ENCODE data around the gene CABLES1. TPM values are rescaled to one million over a fixed set of nuclear protein-coding genes. Genes with fewer than 3 reads are reported as not detected.

Gene CABLES1
- total and polyA plus RNA-seq, 3 experiments from 2014 or later: 0.30 to 8.9 (median 8.0) TPM

DNA sequence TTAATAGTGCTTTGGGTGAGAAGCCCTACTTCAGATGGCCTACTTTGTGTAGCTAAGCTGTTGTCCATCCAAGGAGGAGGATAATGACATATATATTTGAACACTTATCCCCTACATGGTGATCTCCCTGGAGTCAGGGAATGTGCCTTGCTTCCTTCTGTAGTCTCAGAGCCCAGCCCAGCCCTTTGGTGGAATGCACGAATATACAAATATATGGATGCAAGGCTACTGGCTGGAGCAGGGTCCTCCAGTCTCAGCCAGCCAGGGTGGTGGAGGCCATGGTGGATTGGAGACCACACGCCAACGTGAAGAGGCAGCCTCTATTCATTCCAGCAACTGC is 167.2 kb downstream of the CABLES1 start:
- no peaks in the 10 kb centered on the region for H3K9me3 ChIP-seq (ENCODE audit: low read length)
- peaks cover 5% of the 10 kb centered on the region for H3K4me1 ChIP-seq (ENCODE audit: insufficient read depth, low read length)
- no peaks in the 10 kb centered on the region for H3K27me3 ChIP-seq (ENCODE audit: insufficient read depth, low read length, poor library complexity, severe bottlenecking)
- Mint-ChIP-seq H3K36me3 (peaks cover 0 to 3% (median 0%) of the 10 kb centered on the region in 3 donors), H3K4me1 (peaks cover 10 to 15% (median 12%) of the 10 kb centered on the region in 3 donors), H3K9me3 (no peaks in the 10 kb centered on the region), H3K27ac (no peak overlapping the region), H3K4me3 (no peak overlapping the region), H3K27me3 (no peaks in the 10 kb centered on the region)
- ChIA-PET POLR2A (no interaction called here), CTCF (no interaction called here)
- DNase-seq: no peak
- H3K27ac ChIP-seq (ENCODE audit: low read depth, low read length): no peak overlapping the region
- no peak overlapping the region for H3K4me3 ChIP-seq (ENCODE audit: low read length)
- H3K36me3 ChIP-seq (ENCODE audit: insufficient read depth, low read length): no peaks in the 10 kb centered on the region

GRCh38 chr18:23302851-23303527 is 167.7 kb downstream of the CABLES1 start:
- Mint-ChIP-seq H3K4me1 (peaks cover 15 to 20% (median 17%) of the 10 kb centered on the region in 3 donors), H3K27ac (peak overlapping the region in 1 of 8 donors; percentile 79), H3K4me3 (no peak overlapping the region), H3K9me3 (no peaks in the 10 kb centered on the region), H3K36me3 (peaks cover 0 to under 1% (median 0%) of the 10 kb centered on the region in 3 donors), H3K27me3 (no peaks in the 10 kb centered on the region)
- DNase-seq: no peak
- CTCF ChIA-PET: no interaction called here
- H3K27ac ChIP-seq (ENCODE audit: low read depth, low read length): no peak overlapping the region
- no peaks in the 10 kb centered on the region for H3K36me3 ChIP-seq (ENCODE audit: insufficient read depth, low read length)
- H3K4me3 ChIP-seq (ENCODE audit: low read length): no peak overlapping the region
- no peaks in the 10 kb centered on the region for H3K9me3 ChIP-seq (ENCODE audit: low read length)
- no peaks in the 10 kb centered on the region for H3K27me3 ChIP-seq (ENCODE audit: insufficient read depth, low read length, poor library complexity, severe bottlenecking)
- POLR2A ChIA-PET: no interaction called here
- peaks cover 10% of the 10 kb centered on the region for H3K4me1 ChIP-seq (ENCODE audit: insufficient read depth, low read length)

- peak overlapping the region; percentile 33 to 89 (median 78) for H3K27ac Mint-ChIP-seq
- Histone ChIP-seq H3K27ac (ENCODE audit: low read depth, low read length) (no peak overlapping the region), H3K9me3 (ENCODE audit: low read length) (no peaks in the 10 kb centered on the region), H3K27me3 (ENCODE audit: insufficient read depth, low read length, poor library complexity, severe bottlenecking) (no peaks in the 10 kb centered on the region), H3K4me1 (ENCODE audit: insufficient read depth, low read length) (peaks cover 15% of the 10 kb centered on the region), H3K4me3 (ENCODE audit: low read length) (no peak overlapping the region), H3K36me3 (ENCODE audit: insufficient read depth, low read length) (no peaks in the 10 kb centered on the region)
- ChIA-PET POLR2A (no interaction called here), CTCF (no interaction called here)
- H3K36me3 Mint-ChIP-seq: peaks cover 0 to 2% (median 0%) of the 10 kb centered on the region in 3 donors
- H3K27me3 Mint-ChIP-seq: no peaks in the 10 kb centered on the region
- peak in 4 of 5 donors; percentile 19 to 61 (median 44) for DNase-seq
- peaks cover 25 to 30% (median 26%) of the 10 kb centered on the region in 3 donors for H3K4me1 Mint-ChIP-seq
- H3K9me3 Mint-ChIP-seq: no peaks in the 10 kb centered on the region
- H3K4me3 Mint-ChIP-seq: peak overlapping the region; percentile 7 to 84 (median 68)
Measured at GRCh38 chr18:23306822-23307221, 171.5 kb downstream of the CABLES1 start.

DNA sequence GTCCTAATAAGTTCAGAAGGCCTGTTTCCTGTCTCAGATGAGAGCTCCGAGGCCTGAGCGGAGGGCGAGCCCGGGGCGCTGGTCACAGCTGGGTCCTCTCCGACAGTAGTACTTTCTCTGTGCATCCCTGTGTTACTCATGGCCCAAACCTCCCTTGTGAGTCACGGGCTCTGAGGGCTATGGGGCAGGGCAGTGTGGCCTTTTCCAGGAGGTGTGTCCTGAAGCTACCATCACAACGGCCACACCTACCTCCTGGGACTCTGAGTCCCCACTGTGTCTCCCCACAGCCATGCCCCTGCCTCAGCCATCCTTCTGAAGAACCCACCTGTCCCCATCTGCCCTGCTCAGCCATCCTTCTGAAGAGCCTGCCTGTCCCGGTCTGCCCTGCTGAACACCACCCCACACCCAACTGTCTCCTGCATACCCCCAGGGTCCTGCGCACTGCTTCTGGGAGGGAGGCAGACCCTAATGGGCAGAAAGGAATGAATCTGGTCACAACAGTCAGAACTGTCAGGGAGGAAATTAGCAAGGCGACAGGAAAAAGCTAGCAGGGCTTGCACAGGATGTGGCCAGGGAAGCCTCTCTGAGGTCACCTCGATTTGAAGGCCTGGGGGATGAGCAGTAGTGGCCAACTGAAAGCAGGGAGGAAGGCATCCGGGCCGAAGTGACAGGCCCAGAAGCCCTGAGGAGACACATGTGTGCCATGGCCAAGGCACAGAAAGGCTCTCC is 172.4 kb downstream of the CABLES1 start:
- H3K4me3 ChIP-seq (ENCODE audit: low read length): no peak overlapping the region
- ChIA-PET CTCF (no interaction called here), POLR2A (no interaction called here)
- peak overlapping the region; percentile 16 to 84 (median 68) for H3K4me3 Mint-ChIP-seq
- H3K36me3 ChIP-seq (ENCODE audit: insufficient read depth, low read length): no peaks in the 10 kb centered on the region
- H3K27ac ChIP-seq (ENCODE audit: low read depth, low read length): no peak overlapping the region
- H3K27me3 ChIP-seq (ENCODE audit: insufficient read depth, low read length, poor library complexity, severe bottlenecking): no peaks in the 10 kb centered on the region
- H3K27ac Mint-ChIP-seq: peak overlapping the region; percentile 3 to 89 (median 80)
- DNase-seq: no peak
- H3K4me1 ChIP-seq (ENCODE audit: insufficient read depth, low read length): peaks cover 15% of the 10 kb centered on the region
- H3K9me3 Mint-ChIP-seq: no peaks in the 10 kb centered on the region
- peaks cover 0 to 2% (median 0%) of the 10 kb centered on the region in 3 donors for H3K36me3 Mint-ChIP-seq
- peaks cover 25 to 30% (median 26%) of the 10 kb centered on the region in 3 donors for H3K4me1 Mint-ChIP-seq
- H3K27me3 Mint-ChIP-seq: no peaks in the 10 kb centered on the region
- H3K9me3 ChIP-seq (ENCODE audit: low read length): no peaks in the 10 kb centered on the region

Other genes starting within 250 kb of the CABLES1 start
- 10 to 100 TPM; 76.9 to 80.8 TPM for gene RBBP8, start 202.2 kb upstream of the CABLES1 start, total RNA-seq
- 2.0 TPM for gene RBBP8, start 202.2 kb upstream of the CABLES1 start, polyA plus RNA-seq

All from CD8-positive, alpha-beta memory T cell (primary cell).